ENCODE results near the gene HIRIP3.

The HIRIP3 gene

DNA sequence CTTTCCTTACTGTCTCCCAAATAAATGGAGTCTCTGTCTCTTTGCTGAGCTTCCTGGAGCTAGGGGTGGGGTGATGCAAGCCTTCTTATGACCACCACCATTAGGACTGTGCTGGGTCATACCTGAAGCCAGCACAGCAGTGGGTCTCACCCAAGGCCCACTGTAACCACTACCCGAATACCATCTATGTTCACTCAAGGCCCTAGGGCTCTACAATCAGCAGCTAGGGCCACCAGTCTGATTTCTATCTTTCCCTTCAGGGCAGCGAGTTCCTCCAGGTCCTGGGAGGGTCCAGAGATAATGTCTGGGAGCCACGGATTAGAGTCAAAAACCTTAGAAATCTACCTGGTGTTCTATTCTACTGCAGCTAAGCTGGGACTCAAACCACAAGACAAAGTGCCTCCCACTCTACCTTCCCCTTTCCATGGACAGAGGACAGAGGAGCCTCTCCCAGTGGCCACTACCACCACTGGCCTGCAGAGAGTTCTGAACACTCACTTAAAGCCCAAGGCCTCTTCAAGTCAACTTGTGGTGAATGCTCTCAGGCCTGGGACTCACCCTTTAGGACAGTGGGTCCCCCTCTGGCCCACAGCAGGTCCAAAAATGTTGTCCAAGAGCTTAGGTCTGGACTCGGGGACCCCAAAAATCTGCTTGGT lies 44.5 kb downstream of the HIRIP3 start:
- H3F3A ChIP-seq (ENCODE audit: insufficient read depth, low read length), result 0 out of 2 replicates have a peak, but pooled peaks cover 3% of the 10 kb centered on the region
- no peak overlapping the region for H3K4me2 ChIP-seq (ENCODE audit: low read depth, low read length)
- no peaks in the 10 kb centered on the region for H3K9me3 ChIP-seq (replicated peaks; ENCODE audit: insufficient read depth, low read length)
- TF ChIP-seq EZH2phosphoT487 (IDR thresholded peaks at IDR 0.05; ENCODE audit: low read length), result no peak
- TF ChIP-seq, protein P1, sequence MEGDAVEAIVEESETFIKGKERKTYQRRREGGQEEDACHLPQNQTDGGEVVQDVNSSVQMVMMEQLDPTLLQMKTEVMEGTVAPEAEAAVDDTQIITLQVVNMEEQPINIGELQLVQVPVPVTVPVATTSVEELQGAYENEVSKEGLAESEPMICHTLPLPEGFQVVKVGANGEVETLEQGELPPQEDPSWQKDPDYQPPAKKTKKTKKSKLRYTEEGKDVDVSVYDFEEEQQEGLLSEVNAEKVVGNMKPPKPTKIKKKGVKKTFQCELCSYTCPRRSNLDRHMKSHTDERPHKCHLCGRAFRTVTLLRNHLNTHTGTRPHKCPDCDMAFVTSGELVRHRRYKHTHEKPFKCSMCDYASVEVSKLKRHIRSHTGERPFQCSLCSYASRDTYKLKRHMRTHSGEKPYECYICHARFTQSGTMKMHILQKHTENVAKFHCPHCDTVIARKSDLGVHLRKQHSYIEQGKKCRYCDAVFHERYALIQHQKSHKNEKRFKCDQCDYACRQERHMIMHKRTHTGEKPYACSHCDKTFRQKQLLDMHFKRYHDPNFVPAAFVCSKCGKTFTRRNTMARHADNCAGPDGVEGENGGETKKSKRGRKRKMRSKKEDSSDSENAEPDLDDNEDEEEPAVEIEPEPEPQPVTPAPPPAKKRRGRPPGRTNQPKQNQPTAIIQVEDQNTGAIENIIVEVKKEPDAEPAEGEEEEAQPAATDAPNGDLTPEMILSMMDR (IDR thresholded peaks at IDR 0.05; ENCODE audit: low read length), result no peak
- H3K4me1 ChIP-seq (ENCODE audit: low read length), result peaks cover 4% of the 10 kb centered on the region
- H3K36me3 ChIP-seq (replicated peaks; ENCODE audit: insufficient read depth, low read length), result no peaks in the 10 kb centered on the region
- H3K9me2 ChIP-seq (replicated peaks; ENCODE audit: insufficient read depth, low read length), result no peaks in the 10 kb centered on the region
- no peaks in the 10 kb centered on the region; the same call in 1 of the 2 replicates for H3K27me3 ChIP-seq (replicated peaks; ENCODE audit: insufficient read depth, low read length)
- no peak overlapping the region for H3K4me3 ChIP-seq (ENCODE audit: low read length)
- no peaks in the 10 kb centered on the region for H3K79me2 ChIP-seq (ENCODE audit: low read length)
- no peak overlapping the region for H3K9ac ChIP-seq (ENCODE audit: low read length)
- H3K27ac ChIP-seq (ENCODE audit: low read length), result no peak overlapping the region
- H2AFZ ChIP-seq (ENCODE audit: low read length), result no peak overlapping the region
- no peak for DNase-seq
- H4K20me1 ChIP-seq (ENCODE audit: insufficient read depth, low read length), result no peaks in the 10 kb centered on the region

DNA sequence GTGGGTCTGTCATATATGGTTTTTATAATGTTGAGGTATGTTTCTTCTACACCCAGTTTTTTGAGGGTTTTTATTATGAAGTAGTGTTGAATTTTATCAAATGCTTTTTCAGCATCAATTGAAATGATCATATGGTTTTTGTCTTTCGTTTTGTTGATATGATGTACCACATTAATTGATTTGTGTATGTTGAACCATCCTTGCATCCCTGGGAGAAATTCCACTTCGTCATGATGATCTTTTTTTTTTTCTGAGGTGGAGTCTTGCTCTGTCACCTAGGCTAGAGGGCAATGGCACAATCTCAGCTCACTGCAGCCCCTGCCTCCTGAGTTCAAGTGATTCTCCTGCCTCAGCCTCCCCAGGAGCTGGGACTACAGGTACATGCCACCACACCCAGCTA lies 47.5 kb downstream of the HIRIP3 start:
- Histone ChIP-seq H3K9ac (ENCODE audit: low read length) (no peak overlapping the region), H3K9me3 (replicated peaks; ENCODE audit: insufficient read depth, low read length) (no peaks in the 10 kb centered on the region), H3K79me2 (ENCODE audit: low read length) (no peaks in the 10 kb centered on the region), H3K4me2 (ENCODE audit: low read depth, low read length) (no peak overlapping the region), H3K4me1 (ENCODE audit: low read length) (no peaks in the 10 kb centered on the region), H3K27me3 (replicated peaks; ENCODE audit: insufficient read depth, low read length) (no peaks in the 10 kb centered on the region; the same call in 1 of the 2 replicates), H3K4me3 (ENCODE audit: low read length) (no peak overlapping the region), H3F3A (ENCODE audit: insufficient read depth, low read length) (no peaks in the 10 kb centered on the region), H3K36me3 (replicated peaks; ENCODE audit: insufficient read depth, low read length) (no peaks in the 10 kb centered on the region), H2AFZ (ENCODE audit: low read length) (no peak overlapping the region), H4K20me1 (ENCODE audit: insufficient read depth, low read length) (no peaks in the 10 kb centered on the region), H3K9me2 (replicated peaks; ENCODE audit: insufficient read depth, low read length) (no peaks in the 10 kb centered on the region), H3K27ac (ENCODE audit: low read length) (no peak overlapping the region)
- no peak for DNase-seq
- TF ChIP-seq EZH2 (optimal IDR thresholded peaks at IDR 0.05; ENCODE audit: low read depth, low read length) (no peak), EZH2phosphoT487 (IDR thresholded peaks at IDR 0.05; ENCODE audit: low read length) (no peak)
- TF ChIP-seq, protein P1 (IDR thresholded peaks at IDR 0.05; ENCODE audit: low read length), result no peak

DNA sequence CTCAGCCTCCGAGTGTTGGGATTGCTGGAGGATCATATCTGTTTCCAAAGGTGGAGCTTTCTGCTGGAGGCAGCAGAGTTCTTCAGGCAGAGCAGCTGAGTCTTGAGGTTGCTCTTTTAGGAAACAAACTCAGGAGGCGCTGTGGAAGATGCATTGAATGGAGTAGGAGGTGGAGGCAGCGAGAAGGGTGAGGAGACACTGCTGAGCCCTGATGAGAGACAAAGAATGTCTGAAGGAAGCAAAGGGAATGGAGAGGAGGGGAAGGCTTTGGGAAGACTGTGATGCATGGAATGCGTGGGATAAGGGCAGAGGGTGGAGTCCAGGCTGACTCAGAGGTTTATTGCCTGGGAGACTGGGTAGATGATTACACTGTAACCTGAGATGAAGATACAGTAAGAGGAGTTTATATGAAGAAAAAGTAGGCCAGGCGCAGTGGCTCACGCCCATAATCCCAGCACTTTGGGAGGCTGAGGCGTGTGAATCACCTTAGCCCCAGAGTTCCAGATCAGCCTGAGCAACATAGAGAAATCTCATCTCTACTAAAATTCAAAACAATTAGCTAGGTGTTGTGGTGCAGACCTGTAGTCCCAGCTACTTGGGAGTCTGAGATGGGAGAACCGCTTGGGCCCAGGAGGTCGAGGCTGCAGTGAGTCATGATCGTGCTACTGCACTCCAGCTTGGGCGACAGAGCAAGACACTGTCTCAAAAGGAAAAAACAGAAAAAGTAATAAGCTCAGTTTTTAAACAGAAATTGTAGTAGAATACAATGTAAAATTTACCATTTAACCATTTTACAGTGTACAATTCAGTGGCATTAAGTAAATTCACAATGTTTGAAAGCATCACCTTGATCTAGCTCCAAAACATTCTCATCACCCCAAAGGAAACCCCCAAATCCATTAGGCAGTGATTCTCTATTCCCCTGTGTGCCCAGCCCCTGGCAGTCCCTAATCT lies 51.3 kb downstream of the HIRIP3 start:
- DNase-seq, result no peak
- Histone ChIP-seq H3K4me2 (ENCODE audit: low read depth, low read length) (no peak overlapping the region), H3K4me1 (ENCODE audit: low read length) (no peaks in the 10 kb centered on the region), H3K27me3 (replicated peaks; ENCODE audit: insufficient read depth, low read length) (peaks cover 6% of the 10 kb centered on the region), H3F3A (ENCODE audit: insufficient read depth, low read length) (no peaks in the 10 kb centered on the region), H3K36me3 (replicated peaks; ENCODE audit: insufficient read depth, low read length) (no peaks in the 10 kb centered on the region), H3K4me3 (ENCODE audit: low read length) (no peak overlapping the region), H3K9ac (ENCODE audit: low read length) (no peak overlapping the region), H3K79me2 (ENCODE audit: low read length) (no peaks in the 10 kb centered on the region), H3K9me3 (replicated peaks; ENCODE audit: insufficient read depth, low read length) (no peaks in the 10 kb centered on the region), H2AFZ (ENCODE audit: low read length) (no peak overlapping the region), H3K9me2 (replicated peaks; ENCODE audit: insufficient read depth, low read length) (no peaks in the 10 kb centered on the region), H3K27ac (ENCODE audit: low read length) (no peak overlapping the region), H4K20me1 (ENCODE audit: insufficient read depth, low read length) (no peaks in the 10 kb centered on the region)
- TF ChIP-seq, protein P1 (IDR thresholded peaks at IDR 0.05; ENCODE audit: low read length), result no peak
- no peak for TF ChIP-seq EZH2 (optimal IDR thresholded peaks at IDR 0.05; ENCODE audit: low read depth, low read length)
- TF ChIP-seq EZH2phosphoT487 (IDR thresholded peaks at IDR 0.05; ENCODE audit: low read length), result no peak
